IPS-20b (cell line): ENCODE data around the gene SPRY4.
"Not testable (repeated sequence)": the region's sequence is repeated elsewhere in the genome, so short reads cannot be mapped to it uniquely, and the experiment has no call there.

Experiments
- H3K27ac ChIP-seq: one replicate; pipeline ENCODE4 v1.5.1; 2013; ENCODE audit warnings: low read length
- H3K27me3 ChIP-seq: 2 replicates; pipeline ENCODE4 v1.6.1; 2013; ENCODE audit warnings: mild to moderate bottlenecking, low read length, inconsistent platforms; ENCODE audit not compliant: insufficient read depth
- H3K36me3 ChIP-seq: 2 replicates; pipeline ENCODE4 v1.6.1; 2013; ENCODE audit warnings: low read depth, mild to moderate bottlenecking, inconsistent platforms, low read length, moderate library complexity; ENCODE audit not compliant: insufficient read depth
- H3K4me1 ChIP-seq: 2 replicates; pipeline ENCODE4 v1.6.1; 2013; ENCODE audit warnings: mild to moderate bottlenecking, control low read depth, inconsistent platforms, low read length, moderate library complexity; ENCODE audit not compliant: insufficient read depth
- H3K4me3 ChIP-seq: 2 replicates; pipeline ENCODE4 v1.5.1; 2013; ENCODE audit warnings: mild to moderate bottlenecking, low read length, inconsistent platforms
- H3K9ac ChIP-seq: 2 replicates; pipeline ENCODE4 v1.6.1; 2013; ENCODE audit warnings: low read depth, mild to moderate bottlenecking, inconsistent platforms, low read length, moderate library complexity
- H3K9me3 ChIP-seq: 2 replicates; pipeline ENCODE4 v1.6.1; 2013; ENCODE audit warnings: mild to moderate bottlenecking, low read depth, low read length, inconsistent platforms; ENCODE audit not compliant: insufficient read depth

The SPRY4 gene

DNA sequence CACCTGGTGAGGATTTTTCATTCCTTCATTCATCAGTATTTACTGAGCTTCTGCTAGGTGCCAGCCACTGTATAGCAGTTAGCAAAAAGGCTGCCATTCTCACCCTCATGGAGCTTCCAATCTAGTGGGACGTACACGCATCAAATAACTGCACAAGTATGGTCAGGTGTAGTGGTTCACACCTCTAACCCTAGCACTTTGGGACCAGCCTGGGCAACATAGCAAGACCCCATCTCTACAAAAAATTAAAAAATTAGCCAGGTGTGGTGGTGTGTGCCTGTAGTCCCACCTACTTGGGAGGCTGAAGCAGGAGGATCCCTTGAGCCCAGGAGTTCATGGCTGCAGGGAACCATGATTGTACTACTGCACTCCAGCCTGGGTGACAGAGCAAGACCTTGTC, 8.9 kb upstream of the SPRY4 start:
- H3K4me3 ChIP-seq, H3K9ac ChIP-seq, H3K9me3 ChIP-seq, H3K27ac ChIP-seq, H3K27me3 ChIP-seq, H3K36me3 ChIP-seq, H3K4me1 ChIP-seq: not testable (repeated sequence)

DNA sequence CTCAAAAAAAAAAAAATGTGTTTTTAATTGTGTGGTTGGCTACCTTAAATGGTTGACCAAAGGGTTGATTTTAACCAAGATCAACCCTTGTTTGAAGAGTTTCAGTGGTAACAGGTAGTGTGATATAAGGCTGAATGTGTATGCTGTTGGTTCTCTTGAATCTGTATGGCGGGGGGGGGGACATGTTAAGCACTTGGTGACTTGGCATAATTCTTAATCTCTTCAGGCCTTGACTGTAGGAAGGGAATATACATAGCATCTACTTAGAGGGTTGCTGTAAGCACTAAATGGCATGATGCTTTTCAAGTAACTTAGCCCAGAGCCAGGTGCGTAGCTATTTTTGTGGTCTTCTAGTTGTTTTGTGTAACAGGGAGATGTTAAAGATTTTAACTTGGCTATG, 5.6 kb upstream of the SPRY4 start:
- Histone ChIP-seq H3K4me1 (peaks cover 22% of the 10 kb centered on the region), H3K9ac (no peak overlapping the region), H3K4me3 (no peak overlapping the region), H3K27ac (no peak overlapping the region), H3K36me3 (no peaks in the 10 kb centered on the region), H3K9me3 (no peaks in the 10 kb centered on the region), H3K27me3 (no peaks in the 10 kb centered on the region)

DNA sequence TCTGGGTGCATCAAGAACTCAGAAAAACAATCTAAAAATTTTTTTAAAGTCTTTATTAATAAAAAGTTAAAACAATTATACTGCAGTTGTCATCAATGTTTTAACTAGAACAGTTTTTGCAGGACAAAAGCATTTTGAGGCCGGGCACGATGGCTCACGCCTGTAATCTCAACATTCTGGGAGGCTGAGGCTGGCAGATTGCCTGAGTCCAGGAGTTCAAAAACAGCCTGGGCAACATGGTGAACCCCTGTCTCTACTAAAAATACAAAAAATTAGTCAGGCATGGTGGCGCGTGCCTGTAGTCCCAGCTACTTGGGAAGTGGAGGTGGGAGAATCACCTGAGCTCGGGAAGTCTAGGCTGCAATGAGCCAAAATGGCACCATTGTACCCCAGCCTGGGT, 5.2 kb upstream of the SPRY4 start:
- H3K4me3 ChIP-seq, result no peak overlapping the region
- H3K9me3 ChIP-seq, result no peaks in the 10 kb centered on the region
- peaks cover 22% of the 10 kb centered on the region for H3K4me1 ChIP-seq
- no peaks in the 10 kb centered on the region for H3K36me3 ChIP-seq
- H3K9ac ChIP-seq, result no peak overlapping the region
- H3K27me3 ChIP-seq, result no peaks in the 10 kb centered on the region
- H3K27ac ChIP-seq, result no peak overlapping the region

DNA sequence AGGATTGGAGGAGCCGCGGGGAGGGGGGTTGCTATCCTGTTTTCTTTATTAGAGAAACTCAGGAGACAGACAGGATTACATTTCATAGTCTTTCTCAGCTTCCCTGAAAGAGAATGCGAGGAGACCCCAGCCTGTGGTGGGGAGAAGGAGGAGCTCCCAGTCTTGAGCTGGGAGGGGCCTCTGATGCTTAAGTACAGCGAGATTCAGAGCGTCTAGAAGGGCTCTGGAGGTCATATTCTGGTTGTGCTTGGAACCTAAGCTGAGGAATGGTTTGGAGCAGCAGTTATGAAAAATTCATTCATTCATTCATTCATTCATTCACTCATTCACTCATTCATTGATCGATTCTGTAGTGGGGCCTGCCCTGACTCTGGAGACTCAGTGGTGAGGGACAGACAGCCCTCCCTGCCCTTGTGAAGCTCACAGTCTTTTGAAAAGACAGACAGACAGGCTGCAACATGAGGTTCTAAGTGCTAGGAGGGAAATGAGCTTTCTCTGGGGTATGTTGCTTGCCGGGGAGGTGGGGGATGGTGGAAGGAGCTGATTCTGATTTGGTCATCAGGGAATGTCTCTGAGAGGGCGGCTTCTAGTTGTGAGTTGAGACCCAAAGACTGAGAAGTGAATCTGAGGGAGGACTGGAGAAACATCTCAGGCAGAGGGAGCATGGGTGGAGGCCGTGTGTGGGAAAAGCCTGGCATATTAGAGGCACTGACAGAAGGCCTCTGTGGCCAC, 2.5 kb upstream of the SPRY4 start:
- H3K36me3 ChIP-seq, result peaks cover 12% of the 10 kb centered on the region; the same call in 1 of the 2 replicates
- H3K9ac ChIP-seq, result peak overlapping the region; percentile 96; the same call in 1 of the 2 replicates
- H3K4me1 ChIP-seq, result peaks cover 22% of the 10 kb centered on the region
- H3K27ac ChIP-seq, result peak overlapping the region; percentile 83
- H3K4me3 ChIP-seq, result peak overlapping the region; percentile 96; the same call in 1 of the 2 replicates
- H3K9me3 ChIP-seq, result no peaks in the 10 kb centered on the region
- peaks cover 15% of the 10 kb centered on the region; the same call in 1 of the 2 replicates for H3K27me3 ChIP-seq

DNA sequence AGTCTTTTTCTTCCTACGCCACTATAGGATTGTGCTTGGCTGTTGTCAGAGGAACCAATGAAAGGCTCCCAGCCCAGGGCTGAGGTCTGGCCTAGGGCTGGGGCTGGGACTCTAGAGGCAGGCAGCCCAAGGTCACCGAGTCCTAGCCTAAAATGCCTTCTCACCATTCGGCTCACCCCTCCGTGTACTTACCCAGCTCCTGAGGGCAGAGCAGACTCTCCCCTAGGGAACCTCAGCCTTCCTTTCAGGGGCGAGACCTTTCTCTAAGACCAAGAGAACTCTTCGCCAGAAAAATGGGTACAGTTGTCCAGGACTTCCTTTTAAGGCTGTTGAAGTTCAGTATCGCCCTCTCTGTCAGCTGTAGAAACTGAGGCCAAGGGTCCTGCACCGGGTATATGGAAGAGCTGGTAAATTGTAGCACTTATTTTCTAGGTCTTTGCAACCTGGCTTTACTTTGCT, 1.7 kb upstream of the SPRY4 start:
- no peaks in the 10 kb centered on the region for H3K9me3 ChIP-seq
- H3K4me1 ChIP-seq, result peaks cover 27% of the 10 kb centered on the region
- peaks cover 15% of the 10 kb centered on the region; the same call in 1 of the 2 replicates for H3K27me3 ChIP-seq
- peak overlapping the region; percentile 96 for H3K4me3 ChIP-seq
- peak overlapping the region; percentile 83 for H3K27ac ChIP-seq
- peaks cover 18% of the 10 kb centered on the region; the same call in 1 of the 2 replicates for H3K36me3 ChIP-seq
- H3K9ac ChIP-seq, result peak overlapping the region; percentile 96

DNA sequence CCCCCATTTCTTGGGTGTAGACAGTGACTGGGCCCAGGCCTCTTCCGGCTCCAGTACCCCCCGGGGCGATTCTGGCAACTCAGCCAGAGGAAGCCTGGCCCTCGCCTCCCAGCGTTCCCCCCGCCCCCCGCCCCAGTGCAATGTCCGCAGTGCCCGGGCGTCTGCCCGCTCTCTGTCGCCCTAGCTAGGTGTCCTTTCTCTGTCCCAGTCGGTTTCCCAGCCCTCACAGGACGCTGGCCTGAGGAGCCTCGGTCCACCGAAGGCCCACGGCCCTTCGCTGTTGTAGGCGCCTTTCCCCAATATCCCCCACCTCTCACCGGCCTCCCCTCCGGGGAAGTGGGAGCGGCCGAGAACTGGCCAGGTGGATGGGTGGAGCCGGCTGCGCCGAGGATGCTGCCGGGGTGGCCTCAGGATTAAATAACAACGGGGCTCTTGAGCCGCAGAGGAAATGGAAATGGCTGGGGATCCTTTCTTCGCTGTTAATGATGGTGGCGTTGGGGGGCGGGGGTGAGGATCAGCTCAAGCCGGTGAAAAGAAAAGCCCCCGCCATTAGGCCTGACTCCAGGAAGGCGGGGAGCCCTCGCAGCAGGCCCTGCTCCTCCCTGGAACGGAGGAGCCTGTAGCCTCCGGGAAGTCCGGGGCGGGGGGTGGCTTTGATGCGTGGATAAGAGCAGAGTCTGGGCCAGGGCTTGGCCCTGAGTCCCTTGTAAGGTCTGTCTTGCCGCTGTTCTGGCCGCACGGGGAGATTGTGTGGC, 1.1 kb upstream of the SPRY4 start:
- Histone ChIP-seq H3K9me3 (no peaks in the 10 kb centered on the region), H3K4me1 (peaks cover 33% of the 10 kb centered on the region), H3K9ac (peak overlapping the region; percentile 96), H3K27ac (peak overlapping the region; percentile 83), H3K27me3 (peaks cover 15% of the 10 kb centered on the region; the same call in 1 of the 2 replicates), H3K36me3 (peaks cover 23% of the 10 kb centered on the region; the same call in 1 of the 2 replicates), H3K4me3 (peak overlapping the region; percentile 96)

DNA sequence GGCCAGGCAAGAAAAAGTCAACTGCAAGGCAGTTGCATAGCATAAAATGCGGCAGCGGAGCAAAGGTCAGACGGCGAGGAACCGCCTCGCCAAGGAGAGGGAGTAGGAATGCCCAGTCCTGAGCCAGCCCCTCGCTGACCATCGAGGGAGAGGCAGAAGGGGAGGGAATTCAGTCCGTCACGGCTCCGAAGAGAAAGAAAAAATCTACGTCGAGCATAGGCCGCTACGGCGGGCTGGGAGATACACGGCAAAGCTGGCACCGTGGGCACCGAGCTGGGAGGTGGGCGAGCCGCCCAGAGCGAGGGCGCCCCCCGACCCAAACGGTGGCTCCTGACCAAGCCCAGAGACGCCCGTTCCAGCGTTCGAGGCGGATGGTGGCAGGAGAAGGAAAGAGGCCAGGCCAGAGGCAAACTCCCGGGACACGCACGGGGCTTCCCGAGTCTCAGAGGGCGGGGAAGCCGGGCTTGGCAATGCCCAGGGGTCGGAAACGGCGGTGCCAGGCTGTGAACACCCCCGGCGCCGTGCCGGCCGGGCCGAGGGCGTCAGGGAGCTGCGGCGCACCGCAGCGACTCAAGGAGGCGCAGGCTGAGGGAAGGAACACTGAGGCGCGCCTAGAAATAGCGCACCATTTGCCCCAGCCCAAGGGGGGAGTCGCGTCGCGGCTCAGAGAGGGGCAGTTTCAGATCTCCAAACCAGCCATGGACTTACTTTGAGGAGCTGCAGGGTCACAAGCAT, 518 bp downstream of the SPRY4 start:
- peaks cover 15% of the 10 kb centered on the region; the same call in 1 of the 2 replicates for H3K27me3 ChIP-seq
- peaks cover 45% of the 10 kb centered on the region for H3K4me1 ChIP-seq
- H3K9me3 ChIP-seq, result no peaks in the 10 kb centered on the region
- peak overlapping the region; percentile 83 for H3K27ac ChIP-seq
- peak overlapping the region; percentile 96 for H3K9ac ChIP-seq
- peaks cover 26% of the 10 kb centered on the region; the same call in 1 of the 2 replicates for H3K36me3 ChIP-seq
- peak overlapping the region; percentile 96 for H3K4me3 ChIP-seq

DNA sequence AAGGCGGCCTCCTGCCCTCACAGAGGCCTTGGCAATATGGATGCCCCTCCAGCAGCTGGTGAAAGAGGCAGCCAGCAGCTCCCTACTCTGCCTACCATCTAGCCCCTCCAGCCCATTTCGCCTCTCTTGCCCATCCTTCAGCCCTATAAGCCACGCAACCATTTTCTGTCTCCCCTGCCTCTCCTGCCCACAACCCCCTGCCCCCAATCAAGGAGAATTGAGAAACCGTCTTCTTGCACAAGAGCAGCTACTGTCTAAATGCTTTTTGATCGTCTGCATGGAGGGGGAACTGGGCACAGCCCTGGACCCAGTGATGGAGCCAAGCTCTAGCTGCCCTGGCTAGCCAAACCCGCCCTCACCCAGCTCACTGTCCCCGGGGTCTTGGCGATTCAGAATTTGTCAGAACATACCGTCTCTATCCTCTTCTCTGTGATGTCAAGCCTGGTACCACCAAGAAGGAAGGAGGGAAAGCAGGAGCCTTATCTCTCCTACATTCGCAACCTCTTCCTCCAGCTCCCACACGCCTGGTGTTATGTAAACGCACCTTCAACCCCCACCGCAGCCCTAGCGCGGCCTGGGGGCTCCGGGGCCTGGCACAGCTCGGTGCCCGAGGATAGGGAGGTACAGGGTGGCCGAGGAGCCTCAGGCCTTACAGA, 1.2 kb downstream of the SPRY4 start:
- H3K4me1 ChIP-seq, result peaks cover 52% of the 10 kb centered on the region
- no peaks in the 10 kb centered on the region for H3K9me3 ChIP-seq
- H3K4me3 ChIP-seq, result peak overlapping the region; percentile 96
- H3K27ac ChIP-seq, result peak overlapping the region; percentile 83
- peak overlapping the region; percentile 96 for H3K9ac ChIP-seq
- peaks cover 15% of the 10 kb centered on the region; the same call in 1 of the 2 replicates for H3K27me3 ChIP-seq
- peaks cover 32% of the 10 kb centered on the region; the same call in 1 of the 2 replicates for H3K36me3 ChIP-seq

DNA sequence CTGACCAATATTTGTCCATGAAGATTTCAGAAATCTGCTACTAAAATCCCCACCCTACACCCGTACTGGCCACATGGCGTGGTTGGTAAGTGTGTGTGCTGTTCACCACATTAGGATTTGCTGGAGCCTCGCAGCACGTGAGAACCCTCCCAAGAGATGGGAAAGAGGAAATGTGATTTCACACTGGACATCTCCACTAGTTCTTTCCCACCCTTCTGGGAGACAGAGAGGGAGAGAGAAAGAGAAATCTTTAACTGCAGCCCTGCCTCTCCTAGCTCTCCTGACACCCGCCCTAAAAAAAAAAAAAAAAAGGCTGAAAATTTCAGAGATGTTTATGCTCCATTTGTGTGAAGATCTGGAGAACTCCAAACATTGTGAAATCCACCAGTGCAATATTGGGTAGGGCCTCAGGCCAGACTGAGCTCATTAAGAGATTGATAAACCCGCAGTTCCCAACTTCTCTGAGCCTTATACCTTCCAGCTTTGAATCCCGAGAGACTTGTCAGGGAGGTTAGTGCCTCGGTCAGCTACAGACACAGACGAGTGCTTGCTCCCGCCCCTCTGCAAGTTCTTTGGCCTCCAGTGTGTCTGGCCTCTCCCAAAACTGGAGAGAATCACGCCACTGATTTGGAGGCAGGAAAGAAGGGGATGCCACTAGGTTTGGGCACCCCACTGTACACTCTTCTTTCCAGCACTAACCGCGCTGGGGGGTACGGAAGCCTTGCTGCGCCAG, 1.9 kb downstream of the SPRY4 start:
- Histone ChIP-seq H3K9me3 (no peaks in the 10 kb centered on the region), H3K27ac (no peak overlapping the region), H3K36me3 (peaks cover 39% of the 10 kb centered on the region; the same call in 1 of the 2 replicates), H3K27me3 (peaks cover 15% of the 10 kb centered on the region; the same call in 1 of the 2 replicates), H3K9ac (peak overlapping the region; percentile 96), H3K4me3 (peak overlapping the region; percentile 96), H3K4me1 (peaks cover 56% of the 10 kb centered on the region)

DNA sequence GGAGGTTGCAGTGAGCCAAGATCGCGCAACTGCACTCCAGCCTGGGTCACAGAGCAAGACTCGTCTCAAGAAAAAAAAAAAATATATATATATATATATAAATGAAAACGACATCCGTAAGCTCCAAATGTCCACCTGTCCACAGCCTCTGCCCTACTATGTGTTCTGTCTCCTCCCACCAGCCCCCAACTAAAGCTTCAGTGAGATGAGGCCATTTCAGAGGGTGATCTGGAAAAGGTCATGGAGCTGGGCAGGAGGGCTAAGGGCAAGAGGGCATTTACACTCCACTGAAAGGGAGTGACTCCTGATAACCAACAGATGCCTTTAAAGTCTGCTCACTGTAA, 2.4 kb downstream of the SPRY4 start:
- peaks cover 15% of the 10 kb centered on the region; the same call in 1 of the 2 replicates for H3K27me3 ChIP-seq
- H3K4me3 ChIP-seq, result peak overlapping the region; percentile 96
- no peak overlapping the region for H3K27ac ChIP-seq
- H3K36me3 ChIP-seq, result peaks cover 44% of the 10 kb centered on the region; the same call in 1 of the 2 replicates
- H3K4me1 ChIP-seq, result peaks cover 56% of the 10 kb centered on the region
- no peaks in the 10 kb centered on the region for H3K9me3 ChIP-seq
- H3K9ac ChIP-seq, result peak overlapping the region; percentile 96; the same call in 1 of the 2 replicates
